ENCODE data around the gene MRPS15. TPM values are rescaled to one million over a fixed set of nuclear protein-coding genes. Genes with fewer than 3 reads are reported as not detected.

Gene MRPS15
- total and polyA plus RNA-seq, 2 of the 13 experiments (the other 11 are each of a cell fraction or from before 2014, with no cell fraction given) = 59.0 to 113 TPM

DNA sequence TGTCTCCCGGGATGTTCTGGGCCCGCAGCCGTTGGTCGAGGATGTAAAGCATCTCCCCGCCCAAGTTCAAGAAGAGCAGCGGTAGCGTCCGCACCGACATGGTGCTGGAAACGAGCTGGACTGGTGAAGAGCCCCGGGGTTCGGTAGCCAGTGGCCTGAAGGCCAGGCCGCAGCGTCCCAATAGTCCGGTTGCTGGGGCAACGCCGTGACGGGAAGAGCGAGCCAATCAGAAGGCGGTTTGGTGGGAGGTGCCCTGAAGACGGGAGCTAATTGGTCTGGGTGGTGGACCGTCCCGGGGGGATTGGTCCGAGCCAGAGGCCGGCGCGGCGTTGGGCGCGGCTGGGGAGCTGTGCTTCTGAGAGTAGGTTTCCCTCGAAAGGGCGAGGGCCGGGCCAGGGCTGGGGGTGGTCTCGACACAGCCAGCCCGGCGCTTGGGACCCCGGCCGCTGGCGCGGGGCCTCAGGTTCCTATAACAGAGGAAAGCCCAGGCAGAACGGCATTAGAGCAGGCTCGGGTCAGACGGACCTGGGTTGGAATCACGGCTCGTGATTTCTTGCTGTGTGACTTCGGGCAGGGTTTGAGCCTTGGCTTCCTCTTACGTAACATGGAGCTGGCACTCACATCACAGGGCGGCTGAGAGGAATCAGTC is 13.8 kb downstream of the MRPS15 start, which contains the start of gene OSCP1 (continued):
- TF ChIP-seq, protein P1, sequence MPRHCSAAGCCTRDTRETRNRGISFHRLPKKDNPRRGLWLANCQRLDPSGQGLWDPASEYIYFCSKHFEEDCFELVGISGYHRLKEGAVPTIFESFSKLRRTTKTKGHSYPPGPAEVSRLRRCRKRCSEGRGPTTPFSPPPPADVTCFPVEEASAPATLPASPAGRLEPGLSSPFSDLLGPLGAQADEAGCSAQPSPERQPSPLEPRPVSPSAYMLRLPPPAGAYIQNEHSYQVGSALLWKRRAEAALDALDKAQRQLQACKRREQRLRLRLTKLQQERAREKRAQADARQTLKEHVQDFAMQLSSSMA (CRISPR knock-in tag; IDR thresholded peaks at IDR 0.05) = peak; percentile 56; the same call in 1 of the 2 replicates
- peak; percentile 62; the same call in 1 of the 2 replicates for TF ChIP-seq KMT2A (CRISPR knock-in tag; IDR thresholded peaks at IDR 0.05)
- no peak for TF ChIP-seq ZNF564 (CRISPR knock-in tag; IDR thresholded peaks at IDR 0.05)
- TF ChIP-seq, protein P2, sequence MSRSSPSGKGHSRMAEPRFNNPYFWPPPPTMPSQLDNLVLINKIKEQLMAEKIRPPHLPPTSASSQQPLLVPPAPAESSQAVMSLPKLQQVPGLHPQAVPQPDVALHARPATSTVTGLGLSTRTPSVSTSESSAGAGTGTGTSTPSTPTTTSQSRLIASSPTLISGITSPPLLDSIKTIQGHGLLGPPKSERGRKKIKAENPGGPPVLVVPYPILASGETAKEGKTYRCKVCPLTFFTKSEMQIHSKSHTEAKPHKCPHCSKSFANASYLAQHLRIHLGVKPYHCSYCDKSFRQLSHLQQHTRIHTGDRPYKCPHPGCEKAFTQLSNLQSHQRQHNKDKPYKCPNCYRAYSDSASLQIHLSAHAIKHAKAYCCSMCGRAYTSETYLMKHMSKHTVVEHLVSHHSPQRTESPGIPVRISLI (CRISPR knock-in tag; IDR thresholded peaks at IDR 0.05; ENCODE audit: borderline replicate concordance) = no peak
- TF ChIP-seq, protein P3, sequence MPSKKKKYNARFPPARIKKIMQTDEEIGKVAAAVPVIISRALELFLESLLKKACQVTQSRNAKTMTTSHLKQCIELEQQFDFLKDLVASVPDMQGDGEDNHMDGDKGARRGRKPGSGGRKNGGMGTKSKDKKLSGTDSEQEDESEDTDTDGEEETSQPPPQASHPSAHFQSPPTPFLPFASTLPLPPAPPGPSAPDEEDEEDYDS (CRISPR knock-in tag; IDR thresholded peaks at IDR 0.05) = no peak
- TF ChIP-seq MZF1 (CRISPR knock-in tag; IDR thresholded peaks at IDR 0.05; ENCODE audit: borderline replicate concordance) = no peak
- no peak for TF ChIP-seq RBAK (CRISPR knock-in tag; IDR thresholded peaks at IDR 0.05)
- TF ChIP-seq, protein P4, sequence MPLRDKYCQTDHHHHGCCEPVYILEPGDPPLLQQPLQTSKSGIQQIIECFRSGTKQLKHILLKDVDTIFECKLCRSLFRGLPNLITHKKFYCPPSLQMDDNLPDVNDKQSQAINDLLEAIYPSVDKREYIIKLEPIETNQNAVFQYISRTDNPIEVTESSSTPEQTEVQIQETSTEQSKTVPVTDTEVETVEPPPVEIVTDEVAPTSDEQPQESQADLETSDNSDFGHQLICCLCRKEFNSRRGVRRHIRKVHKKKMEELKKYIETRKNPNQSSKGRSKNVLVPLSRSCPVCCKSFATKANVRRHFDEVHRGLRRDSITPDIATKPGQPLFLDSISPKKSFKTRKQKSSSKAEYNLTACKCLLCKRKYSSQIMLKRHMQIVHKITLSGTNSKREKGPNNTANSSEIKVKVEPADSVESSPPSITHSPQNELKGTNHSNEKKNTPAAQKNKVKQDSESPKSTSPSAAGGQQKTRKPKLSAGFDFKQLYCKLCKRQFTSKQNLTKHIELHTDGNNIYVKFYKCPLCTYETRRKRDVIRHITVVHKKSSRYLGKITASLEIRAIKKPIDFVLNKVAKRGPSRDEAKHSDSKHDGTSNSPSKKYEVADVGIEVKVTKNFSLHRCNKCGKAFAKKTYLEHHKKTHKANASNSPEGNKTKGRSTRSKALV (CRISPR knock-in tag; IDR thresholded peaks at IDR 0.05) = 0 out of 2 replicates have a peak, but pooled peaks have one; percentile 23
- TF ChIP-seq SRY (CRISPR knock-in tag; IDR thresholded peaks at IDR 0.05) = peak; percentile 91; the same call in 1 of the 2 replicates
- TF ChIP-seq, protein P5, sequence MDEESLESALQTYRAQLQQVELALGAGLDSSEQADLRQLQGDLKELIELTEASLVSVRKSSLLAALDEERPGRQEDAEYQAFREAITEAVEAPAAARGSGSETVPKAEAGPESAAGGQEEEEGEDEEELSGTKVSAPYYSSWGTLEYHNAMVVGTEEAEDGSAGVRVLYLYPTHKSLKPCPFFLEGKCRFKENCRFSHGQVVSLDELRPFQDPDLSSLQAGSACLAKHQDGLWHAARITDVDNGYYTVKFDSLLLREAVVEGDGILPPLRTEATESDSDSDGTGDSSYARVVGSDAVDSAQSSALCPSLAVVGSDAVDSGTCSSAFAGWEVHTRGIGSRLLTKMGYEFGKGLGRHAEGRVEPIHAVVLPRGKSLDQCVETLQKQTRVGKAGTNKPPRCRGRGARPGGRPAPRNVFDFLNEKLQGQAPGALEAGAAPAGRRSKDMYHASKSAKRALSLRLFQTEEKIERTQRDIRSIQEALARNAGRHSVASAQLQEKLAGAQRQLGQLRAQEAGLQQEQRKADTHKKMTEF (CRISPR knock-in tag; IDR thresholded peaks at IDR 0.05) = peak; percentile 72; the same call in 1 of the 2 replicates
- TF ChIP-seq, protein P6, sequence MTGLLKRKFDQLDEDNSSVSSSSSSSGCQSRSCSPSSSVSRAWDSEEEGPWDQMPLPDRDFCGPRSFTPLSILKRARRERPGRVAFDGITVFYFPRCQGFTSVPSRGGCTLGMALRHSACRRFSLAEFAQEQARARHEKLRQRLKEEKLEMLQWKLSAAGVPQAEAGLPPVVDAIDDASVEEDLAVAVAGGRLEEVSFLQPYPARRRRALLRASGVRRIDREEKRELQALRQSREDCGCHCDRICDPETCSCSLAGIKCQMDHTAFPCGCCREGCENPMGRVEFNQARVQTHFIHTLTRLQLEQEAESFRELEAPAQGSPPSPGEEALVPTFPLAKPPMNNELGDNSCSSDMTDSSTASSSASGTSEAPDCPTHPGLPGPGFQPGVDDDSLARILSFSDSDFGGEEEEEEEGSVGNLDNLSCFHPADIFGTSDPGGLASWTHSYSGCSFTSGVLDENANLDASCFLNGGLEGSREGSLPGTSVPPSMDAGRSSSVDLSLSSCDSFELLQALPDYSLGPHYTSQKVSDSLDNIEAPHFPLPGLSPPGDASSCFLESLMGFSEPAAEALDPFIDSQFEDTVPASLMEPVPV (CRISPR knock-in tag; IDR thresholded peaks at IDR 0.05) = peak; percentile 76
- no peak for TF ChIP-seq ZNF724P (CRISPR knock-in tag; IDR thresholded peaks at IDR 0.05; ENCODE audit: borderline replicate concordance)
- TF ChIP-seq, protein P7, sequence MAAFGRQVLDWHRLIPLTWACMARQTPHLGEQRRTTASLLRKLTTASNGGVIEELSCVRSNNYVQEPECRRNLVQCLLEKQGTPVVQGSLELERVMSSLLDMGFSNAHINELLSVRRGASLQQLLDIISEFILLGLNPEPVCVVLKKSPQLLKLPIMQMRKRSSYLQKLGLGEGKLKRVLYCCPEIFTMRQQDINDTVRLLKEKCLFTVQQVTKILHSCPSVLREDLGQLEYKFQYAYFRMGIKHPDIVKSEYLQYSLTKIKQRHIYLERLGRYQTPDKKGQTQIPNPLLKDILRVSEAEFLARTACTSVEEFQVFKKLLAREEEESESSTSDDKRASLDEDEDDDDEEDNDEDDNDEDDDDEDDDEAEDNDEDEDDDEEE (CRISPR knock-in tag; IDR thresholded peaks at IDR 0.05) = no peak; the same call in 1 of the 2 replicates
- TF ChIP-seq, protein P8, sequence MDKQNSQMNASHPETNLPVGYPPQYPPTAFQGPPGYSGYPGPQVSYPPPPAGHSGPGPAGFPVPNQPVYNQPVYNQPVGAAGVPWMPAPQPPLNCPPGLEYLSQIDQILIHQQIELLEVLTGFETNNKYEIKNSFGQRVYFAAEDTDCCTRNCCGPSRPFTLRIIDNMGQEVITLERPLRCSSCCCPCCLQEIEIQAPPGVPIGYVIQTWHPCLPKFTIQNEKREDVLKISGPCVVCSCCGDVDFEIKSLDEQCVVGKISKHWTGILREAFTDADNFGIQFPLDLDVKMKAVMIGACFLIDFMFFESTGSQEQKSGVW (CRISPR knock-in tag; IDR thresholded peaks at IDR 0.05; ENCODE audit: borderline replicate concordance) = no peak
- no peak for TF ChIP-seq TRIM24 (CRISPR knock-in tag; IDR thresholded peaks at IDR 0.05)
- TF ChIP-seq ZNF329 (CRISPR knock-in tag; IDR thresholded peaks at IDR 0.05; ENCODE audit: low read depth) = no peak

Data from HepG2 (cell line).